ENCODE results near the gene PUM1. TPM values are rescaled to one million over a fixed set of nuclear protein-coding genes. Genes with fewer than 3 reads are reported as not detected.
"Not testable (repeated sequence)": the region's sequence is repeated elsewhere in the genome, so short reads cannot be mapped to it uniquely, and the experiment has no call there.

The PUM1 gene
- total and polyA plus RNA-seq, 5 experiments from 2014 or later: 94.0 to 189 (median 126) TPM

DNA sequence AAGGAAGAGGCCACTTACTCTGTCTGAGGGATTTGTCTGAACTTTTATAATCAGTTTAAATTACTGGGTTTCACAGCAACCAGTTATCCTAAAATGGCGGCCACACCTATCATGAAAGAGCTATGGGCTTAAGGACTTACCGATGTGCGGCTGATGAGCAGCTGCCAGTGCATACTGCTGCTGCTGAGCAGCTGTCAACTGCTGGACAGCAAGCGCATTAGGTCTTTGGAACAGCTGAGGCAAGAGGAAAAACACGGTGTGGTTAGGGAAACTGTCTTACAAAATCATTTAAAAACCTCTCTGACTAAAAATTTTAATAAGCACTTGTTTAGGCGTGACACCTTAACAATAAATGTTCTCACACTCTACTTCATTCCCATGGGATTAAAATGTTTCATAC is 84.3 kb downstream of the PUM1 start:
- ATAC-seq: no peak
- H3K9me3 Mint-ChIP-seq: no peaks in the 10 kb centered on the region
- H3K36me3 Mint-ChIP-seq: peaks cover 9 to 87% (median 14%) of the 10 kb centered on the region in 3 donors
- peak overlapping the region in 3 of 10 donors; percentile 1 to 47 (median 40) for H3K27ac Mint-ChIP-seq
- no peak for DNase-seq
- H3K27me3 Mint-ChIP-seq: no peaks in the 10 kb centered on the region
- POLR2A ChIA-PET: no interaction called here
- peaks cover 21 to 74% (median 60%) of the 10 kb centered on the region in 4 donors for H3K4me1 Mint-ChIP-seq
- no peak overlapping the region for H3K4me3 Mint-ChIP-seq

DNA sequence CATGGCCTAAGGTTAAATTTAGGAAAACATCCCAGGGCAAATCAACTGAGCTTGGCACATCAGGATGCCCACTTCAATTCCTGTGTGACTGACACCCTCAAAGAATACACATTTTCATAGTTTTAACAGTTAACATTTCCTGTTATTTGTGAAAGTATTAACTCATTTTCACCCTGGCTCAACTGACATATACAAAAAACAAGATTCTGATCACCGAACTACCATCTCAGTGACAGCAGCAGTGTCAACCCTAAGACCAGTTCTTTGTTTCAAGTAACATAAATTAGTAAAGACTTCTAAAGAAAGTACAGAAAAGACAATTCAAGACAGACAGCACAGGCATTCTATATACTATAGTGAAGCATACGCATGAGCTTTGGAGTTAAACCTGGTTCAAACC is 88.0 kb downstream of the PUM1 start:
- H3K4me3 Mint-ChIP-seq: no peak overlapping the region
- peaks cover 9 to 93% (median 14%) of the 10 kb centered on the region in 3 donors for H3K36me3 Mint-ChIP-seq
- DNase-seq (no peak), ATAC-seq (no peak)
- H3K9me3 Mint-ChIP-seq: no peaks in the 10 kb centered on the region
- peak overlapping the region in 6 of 10 donors; percentile 20 to 83 (median 47) for H3K27ac Mint-ChIP-seq
- no peaks in the 10 kb centered on the region for H3K27me3 Mint-ChIP-seq
- POLR2A ChIA-PET: no interaction called here
- H3K4me1 Mint-ChIP-seq: peaks cover 22 to 58% (median 44%) of the 10 kb centered on the region in 4 donors

DNA sequence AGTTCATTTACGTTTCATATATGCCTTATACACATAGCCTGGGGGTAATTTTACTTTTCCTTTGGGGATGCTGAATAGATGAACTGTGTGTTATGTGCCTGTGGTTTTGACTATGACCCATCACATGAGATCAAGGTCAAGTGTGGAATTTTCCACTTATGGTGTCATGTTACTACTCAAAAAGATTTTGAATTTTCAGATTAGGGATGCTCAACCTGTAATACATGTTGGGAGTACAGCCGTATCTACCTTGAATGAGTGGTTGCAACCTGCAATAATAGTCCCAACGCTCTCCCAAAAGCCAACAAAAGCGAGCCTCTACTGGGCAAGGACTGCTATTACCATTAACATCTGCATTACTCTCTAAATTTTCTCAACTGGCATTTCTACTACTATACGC is 88.4 kb downstream of the PUM1 start:
- no peaks in the 10 kb centered on the region for H3K9me3 Mint-ChIP-seq
- H3K27ac Mint-ChIP-seq: peak overlapping the region in 8 of 10 donors; percentile 20 to 83 (median 45)
- POLR2A ChIA-PET: no interaction called here
- H3K27me3 Mint-ChIP-seq: no peaks in the 10 kb centered on the region
- no peak for ATAC-seq
- H3K4me1 Mint-ChIP-seq: peaks cover 18 to 54% (median 40%) of the 10 kb centered on the region in 4 donors
- no peak overlapping the region for H3K4me3 Mint-ChIP-seq
- H3K36me3 Mint-ChIP-seq: peaks cover 9 to 90% (median 14%) of the 10 kb centered on the region in 3 donors
- DNase-seq: no peak

DNA sequence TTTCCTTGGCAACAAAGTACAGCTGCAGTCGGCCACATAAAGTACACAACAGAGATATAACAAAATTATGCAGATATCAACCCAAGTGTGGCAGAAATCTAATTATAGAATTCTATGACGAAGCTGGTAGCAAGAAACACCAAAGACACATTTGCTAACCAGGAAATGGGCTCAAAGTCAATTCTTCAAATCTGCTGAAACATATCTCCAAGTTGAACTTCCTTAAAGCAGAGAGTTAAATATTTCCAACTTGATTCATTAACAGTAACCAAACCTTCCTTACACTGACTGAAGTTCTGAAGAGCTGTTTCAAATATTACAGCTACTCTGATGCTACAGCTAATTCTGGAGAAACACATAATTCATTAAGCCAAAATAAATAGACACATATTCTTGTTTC is 89.4 kb downstream of the PUM1 start:
- no peaks in the 10 kb centered on the region for H3K9me3 Mint-ChIP-seq
- DNase-seq (no peak), ATAC-seq (no peak)
- peaks cover 20 to 57% (median 39%) of the 10 kb centered on the region in 4 donors for H3K4me1 Mint-ChIP-seq
- H3K27me3 Mint-ChIP-seq: no peaks in the 10 kb centered on the region
- H3K4me3 Mint-ChIP-seq: no peak overlapping the region
- peak overlapping the region in 9 of 10 donors; percentile 2 to 83 (median 47) for H3K27ac Mint-ChIP-seq
- POLR2A ChIA-PET: interaction anchor here (0.6 kb wide), 1 partner anchor 28 kb away, joined by 3 read pairs; no protein-coding TSS in a partner anchor
- peaks cover 9 to 90% (median 16%) of the 10 kb centered on the region in 3 donors for H3K36me3 Mint-ChIP-seq

DNA sequence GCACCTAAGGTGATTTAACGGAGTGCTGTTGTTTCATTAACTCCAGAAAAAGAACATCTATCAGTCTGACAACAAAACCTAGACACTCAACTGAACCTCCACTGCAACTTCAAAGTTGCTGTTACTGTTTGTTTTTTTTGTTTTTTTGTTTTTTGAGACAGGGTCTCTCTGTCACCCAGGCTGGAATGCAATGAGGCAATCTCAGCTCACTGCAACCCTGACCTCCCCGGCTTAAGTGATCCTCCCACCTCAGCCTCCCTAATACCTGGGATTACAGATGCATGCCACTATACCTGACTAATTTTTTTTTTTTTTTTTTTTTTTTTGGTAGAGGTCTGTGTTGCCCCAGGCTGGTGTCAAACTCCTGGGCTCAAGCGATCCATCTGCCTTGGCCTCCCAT is 90.3 kb downstream of the PUM1 start:
- ATAC-seq (no peak), DNase-seq (no peak)
- POLR2A ChIA-PET: no interaction called here
- Mint-ChIP-seq H3K4me1 (peaks cover 18 to 66% (median 35%) of the 10 kb centered on the region in 4 donors), H3K27me3 (no peaks in the 10 kb centered on the region), H3K36me3 (peaks cover 9 to 92% (median 10%) of the 10 kb centered on the region in 3 donors), H3K9me3 (no peaks in the 10 kb centered on the region), H3K27ac (peak overlapping the region in 3 of 10 donors; percentile 1 to 49 (median 24)), H3K4me3 (no peak overlapping the region)

DNA sequence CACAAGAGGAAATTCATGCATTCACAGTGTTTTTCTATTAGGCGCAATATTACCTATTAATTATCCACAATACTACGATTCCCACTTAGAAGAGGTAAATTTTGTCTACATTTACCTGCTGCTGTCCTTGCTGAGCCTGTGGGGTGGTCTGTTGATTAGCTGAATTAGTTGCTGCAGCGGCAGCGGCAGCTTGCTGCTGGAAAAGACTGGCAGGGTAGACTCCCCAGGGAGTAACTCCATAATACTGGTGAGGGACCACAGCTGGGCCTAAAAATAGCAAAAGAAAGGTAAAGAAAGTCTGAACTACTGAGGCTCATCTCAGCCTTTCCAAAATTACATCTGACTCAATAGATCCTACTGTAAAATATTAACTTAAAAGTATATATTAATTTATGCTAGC is 91.0 kb downstream of the PUM1 start:
- H3K9me3 Mint-ChIP-seq: no peaks in the 10 kb centered on the region
- DNase-seq: no peak
- H3K27ac Mint-ChIP-seq: peak overlapping the region in 1 of 10 donors; percentile 12
- peaks cover 4 to 92% (median 10%) of the 10 kb centered on the region in 3 donors for H3K36me3 Mint-ChIP-seq
- POLR2A ChIA-PET: interaction anchor here (0.6 kb wide), 1 partner anchor 14 kb away, joined by 3 read pairs; no protein-coding TSS in a partner anchor
- no peak overlapping the region for H3K4me3 Mint-ChIP-seq
- H3K4me1 Mint-ChIP-seq: peaks cover 18 to 69% (median 35%) of the 10 kb centered on the region in 4 donors
- no peaks in the 10 kb centered on the region for H3K27me3 Mint-ChIP-seq
- ATAC-seq: no peak

DNA sequence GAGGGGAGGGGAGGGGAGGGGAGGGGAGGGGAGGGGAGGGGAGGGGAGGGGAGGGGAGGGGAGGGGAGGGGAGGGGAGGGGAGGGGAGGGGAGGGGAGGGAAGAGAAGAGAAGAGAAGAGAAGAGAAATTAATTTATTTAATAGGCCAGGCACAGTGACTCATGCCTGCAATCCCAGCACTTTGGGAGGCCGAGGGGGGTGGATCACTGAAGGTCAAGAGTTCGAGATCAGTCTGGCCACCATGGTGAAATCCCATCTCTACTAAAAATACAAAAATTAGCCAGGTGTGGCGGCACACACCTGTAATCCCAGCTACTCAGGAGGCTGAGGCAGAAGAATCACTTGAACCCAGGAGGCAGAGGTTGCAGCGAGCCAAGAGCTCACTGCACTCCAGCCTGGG is 93.2 kb downstream of the PUM1 start:
- DNase-seq, H3K9me3 Mint-ChIP-seq, H3K27me3 Mint-ChIP-seq, ATAC-seq, POLR2A ChIA-PET, H3K4me3 Mint-ChIP-seq: not testable (repeated sequence)
- H3K4me1 Mint-ChIP-seq: peaks cover 14 to 55% (median 27%) of the 10 kb centered on the region in 4 donors
- peak overlapping the region in 1 of 10 donors; percentile 85 for H3K27ac Mint-ChIP-seq
- peaks cover 0 to 92% (median 8%) of the 10 kb centered on the region in 3 donors for H3K36me3 Mint-ChIP-seq

DNA sequence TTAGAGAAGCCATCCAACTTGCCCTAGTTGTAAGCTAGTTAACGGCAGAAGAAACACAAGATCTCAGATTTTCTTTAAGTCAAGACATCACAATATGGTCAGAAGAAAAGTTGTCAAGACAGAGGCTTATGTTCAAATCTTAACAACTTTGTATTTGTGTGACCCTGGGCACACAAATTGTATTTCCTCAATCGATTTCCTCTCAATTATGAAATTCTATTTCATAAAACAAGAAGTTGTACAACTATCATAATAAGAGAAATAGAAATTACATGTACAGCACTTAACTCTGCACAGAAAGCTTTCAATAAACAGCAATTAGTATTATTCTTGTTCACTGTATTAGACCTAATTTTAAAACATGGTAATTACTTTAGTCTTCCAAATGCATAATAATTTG is 94.0 kb downstream of the PUM1 start:
- Mint-ChIP-seq H3K36me3 (peaks cover 0 to 92% (median 11%) of the 10 kb centered on the region in 3 donors), H3K27ac (peak overlapping the region in 3 of 10 donors; percentile 31 to 85 (median 61)), H3K9me3 (no peaks in the 10 kb centered on the region), H3K4me1 (peaks cover 6 to 47% (median 22%) of the 10 kb centered on the region in 4 donors), H3K4me3 (no peak overlapping the region), H3K27me3 (no peaks in the 10 kb centered on the region)
- DNase-seq (no peak), ATAC-seq (no peak)
- POLR2A ChIA-PET: no interaction called here

DNA sequence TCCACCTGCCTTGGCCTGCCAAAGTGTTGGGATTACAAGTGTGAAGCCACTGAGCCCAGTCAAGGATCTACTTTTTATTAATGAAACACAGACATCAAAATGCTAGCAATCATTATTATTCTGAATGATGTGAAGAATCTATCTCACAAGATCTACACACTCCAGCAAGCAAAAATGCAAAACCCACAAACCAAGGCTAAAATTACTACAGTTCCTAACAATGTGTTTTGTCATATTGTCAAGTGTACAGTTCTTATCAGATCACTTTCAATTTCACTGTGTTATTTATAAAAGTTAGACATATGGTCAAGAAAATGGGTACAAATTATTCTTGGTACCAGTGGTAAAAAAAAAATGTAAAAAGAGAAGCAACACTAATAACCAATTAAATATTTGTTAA is 95.6 kb downstream of the PUM1 start:
- Mint-ChIP-seq H3K27ac (peak overlapping the region in 2 of 10 donors; percentile 34 to 49), H3K9me3 (no peaks in the 10 kb centered on the region), H3K4me3 (no peak overlapping the region), H3K4me1 (peaks cover 0 to 35% (median 15%) of the 10 kb centered on the region in 4 donors), H3K27me3 (no peaks in the 10 kb centered on the region), H3K36me3 (peaks cover 0 to 94% (median 19%) of the 10 kb centered on the region in 3 donors)
- POLR2A ChIA-PET: no interaction called here
- DNase-seq: no peak
- no peak for ATAC-seq

DNA sequence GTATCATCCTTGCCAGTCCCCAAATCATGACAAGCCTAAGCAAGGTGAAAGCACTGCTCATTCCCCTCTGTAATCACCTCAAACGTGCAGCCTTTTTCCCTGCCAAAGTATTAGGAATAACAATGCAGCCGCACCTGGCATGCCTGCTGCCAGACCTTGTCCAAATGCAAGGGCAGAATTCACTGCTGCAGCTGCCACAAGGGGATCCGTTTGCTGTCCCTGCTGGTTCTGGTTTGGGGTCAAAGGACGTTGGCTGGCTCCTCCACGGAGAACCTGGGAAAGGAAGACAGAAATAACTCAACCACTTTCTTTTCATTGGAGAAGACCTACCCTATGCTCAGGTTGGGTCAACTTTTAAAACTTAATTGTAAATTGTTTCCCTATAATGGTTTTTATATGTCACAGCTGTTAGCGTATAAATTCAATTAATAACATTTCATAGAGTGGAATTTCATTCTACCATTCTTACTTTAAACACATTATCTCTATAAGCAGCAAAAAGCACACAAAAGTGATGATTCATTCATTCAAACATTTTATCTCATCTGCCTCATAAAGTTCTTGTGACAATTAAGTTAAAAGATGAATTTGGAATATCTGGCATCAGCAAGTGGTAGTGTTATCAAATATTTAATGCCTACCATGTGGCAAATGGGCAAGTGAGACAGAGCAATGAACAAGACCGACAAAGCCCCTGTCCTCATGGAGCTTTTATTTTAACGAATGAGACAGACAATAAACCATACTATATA is 97.1 kb downstream of the PUM1 start:
- Mint-ChIP-seq H3K4me1 (peaks cover 0 to 28% (median 16%) of the 10 kb centered on the region in 4 donors), H3K4me3 (no peak overlapping the region), H3K27ac (peak overlapping the region in 6 of 10 donors; percentile 9 to 65 (median 46)), H3K27me3 (no peaks in the 10 kb centered on the region), H3K36me3 (peaks cover 6 to 95% (median 21%) of the 10 kb centered on the region in 3 donors), H3K9me3 (no peaks in the 10 kb centered on the region)
- POLR2A ChIA-PET: interaction anchor here (0.6 kb wide), 1 partner anchor 250 kb away, joined by 4 read pairs; no protein-coding TSS in a partner anchor
- no peak for DNase-seq
- ATAC-seq: no peak

DNA sequence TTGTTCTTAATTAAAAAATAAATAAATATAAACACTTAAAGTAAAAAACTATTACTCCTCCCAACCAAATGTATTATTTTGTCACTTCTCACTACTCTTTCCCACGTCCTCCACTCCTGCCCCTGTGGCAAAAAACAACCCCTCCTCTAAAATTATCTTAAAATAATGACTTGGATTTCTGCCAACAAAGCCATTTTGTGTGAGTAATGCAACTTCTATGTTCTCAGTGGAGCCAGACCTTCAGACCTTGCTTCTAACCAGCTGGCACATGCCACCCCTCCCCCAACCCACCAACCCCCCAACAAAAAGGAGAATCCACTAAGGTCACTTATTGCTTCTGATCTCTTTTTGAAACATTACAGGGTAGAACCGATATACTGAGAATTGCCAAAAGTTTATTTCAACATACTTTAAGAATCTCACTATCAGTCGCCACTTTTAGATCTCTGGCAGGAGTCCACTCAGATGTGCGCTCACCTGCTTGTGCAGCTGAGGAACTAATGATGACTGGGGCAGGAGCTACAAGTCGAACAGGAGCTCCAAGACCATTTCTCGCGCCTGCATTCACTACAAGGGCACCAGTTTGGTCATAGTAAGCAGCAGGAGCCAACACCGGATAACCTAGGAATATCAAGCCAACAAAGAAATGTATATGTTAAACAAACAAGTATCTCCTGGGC is 98.7 kb downstream of the PUM1 start:
- no peak for ATAC-seq
- Mint-ChIP-seq H3K4me3 (no peak overlapping the region), H3K36me3 (peaks cover 6 to 100% (median 24%) of the 10 kb centered on the region in 3 donors), H3K27ac (peak overlapping the region in 6 of 10 donors; percentile 16 to 80 (median 36)), H3K27me3 (no peaks in the 10 kb centered on the region), H3K9me3 (no peaks in the 10 kb centered on the region), H3K4me1 (peaks cover 0 to 26% (median 17%) of the 10 kb centered on the region in 4 donors)
- no peak for DNase-seq
- POLR2A ChIA-PET: no interaction called here

DNA sequence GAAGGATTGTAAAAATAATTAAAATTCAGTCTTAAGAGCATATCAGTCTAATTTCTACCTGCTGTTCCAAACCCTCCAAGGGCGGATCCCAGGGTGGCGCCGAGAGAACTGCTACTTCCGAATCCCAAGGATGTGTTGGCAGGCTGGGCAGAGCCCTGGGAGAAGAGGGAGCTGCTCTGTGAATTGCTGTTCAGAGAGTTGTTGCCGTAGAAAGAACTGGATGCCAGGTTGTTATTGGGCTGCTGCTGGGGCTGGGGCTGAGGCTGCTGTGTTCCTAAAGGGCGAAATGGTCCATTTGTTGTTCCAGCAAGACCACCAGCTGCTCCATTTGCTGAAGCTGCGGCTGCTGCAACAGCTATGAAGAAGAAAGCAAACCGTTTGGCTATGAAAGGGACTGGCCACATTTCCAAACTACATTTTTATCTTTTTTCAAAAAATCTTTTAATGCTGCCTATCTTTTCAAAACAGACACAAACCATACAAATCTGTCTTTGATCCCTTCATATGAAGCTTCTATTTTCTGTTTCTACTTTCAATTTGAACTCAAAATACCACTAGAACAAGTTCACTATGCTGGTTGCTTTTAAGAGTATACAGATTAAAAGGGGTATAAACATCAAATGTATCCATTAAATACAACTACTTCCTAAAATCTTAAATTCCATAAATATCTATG is 99.5 kb downstream of the PUM1 start:
- Mint-ChIP-seq H3K9me3 (no peaks in the 10 kb centered on the region), H3K36me3 (peaks cover 6 to 99% (median 22%) of the 10 kb centered on the region in 3 donors), H3K27me3 (no peaks in the 10 kb centered on the region), H3K4me1 (peaks cover 0 to 22% (median 13%) of the 10 kb centered on the region in 4 donors), H3K27ac (peak overlapping the region in 2 of 10 donors; percentile 4 to 37), H3K4me3 (no peak overlapping the region)
- POLR2A ChIA-PET: no interaction called here
- DNase-seq (no peak), ATAC-seq (no peak)
